Activated naive CD8-positive, alpha-beta T cell treated with anti-CD3 and anti-CD28 coated beads, Interleukin-2, amount 50 U/mL, for 16 hours (primary cell): ENCODE measurements around the gene CBX4.
"Not testable (repeated sequence)": the region's sequence is repeated elsewhere in the genome, so short reads cannot be mapped to it uniquely, and the experiment has no call there.

Source experiments
- DNase-seq: peaks from one replicate; pipeline ENCODE4 v3.0.0-alpha.2; 2020; ENCODE audit warnings: low read depth, low spot score

CBX4 gene

DNA sequence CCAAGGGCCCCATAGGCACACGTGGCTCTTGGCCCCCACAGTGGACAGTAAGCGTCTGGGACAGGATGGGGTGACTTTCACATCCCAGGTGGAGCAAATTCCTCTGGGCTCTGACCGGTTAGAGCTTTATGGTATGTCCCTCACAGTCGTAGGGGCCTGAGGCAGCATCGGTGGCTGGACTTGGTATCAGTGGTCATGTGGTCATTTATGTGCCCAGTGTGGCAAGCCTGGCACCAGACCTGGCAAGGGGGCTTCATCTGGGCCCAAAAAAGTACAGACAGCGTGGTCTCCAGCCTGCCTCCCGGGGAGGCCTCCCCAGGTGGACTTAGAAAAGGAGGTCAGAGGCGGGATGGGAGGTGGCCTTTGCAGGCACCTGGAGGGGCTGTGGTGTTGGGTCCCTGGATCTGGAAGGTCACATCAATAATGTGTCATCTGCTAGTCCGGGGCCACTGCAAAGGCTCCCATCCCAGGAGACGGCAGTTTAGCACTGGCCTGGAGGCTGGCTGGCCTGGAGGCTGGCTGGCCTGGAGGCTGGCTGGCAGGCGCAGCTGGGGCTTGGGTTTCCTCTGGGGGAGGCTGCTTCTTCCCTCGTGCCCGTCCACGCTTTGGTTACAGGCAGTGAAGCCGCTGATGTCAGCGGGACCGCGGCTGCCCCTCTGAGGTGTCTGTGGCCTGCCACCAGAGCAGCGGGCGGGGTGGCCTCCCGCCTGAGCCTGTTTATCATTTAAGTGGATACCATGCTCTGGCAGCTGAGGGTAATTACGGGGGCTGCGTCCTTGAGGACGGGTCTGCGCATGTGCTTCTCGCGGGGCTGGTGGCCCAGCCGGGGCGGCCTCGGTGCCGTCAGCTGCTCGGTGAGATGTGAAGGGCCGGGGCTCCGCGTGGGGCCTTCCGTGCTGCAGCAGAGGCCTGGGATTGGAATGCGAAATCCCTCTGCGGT lies 20.7 kb upstream of the CBX4 start:
- DNase-seq, result no peak

DNA sequence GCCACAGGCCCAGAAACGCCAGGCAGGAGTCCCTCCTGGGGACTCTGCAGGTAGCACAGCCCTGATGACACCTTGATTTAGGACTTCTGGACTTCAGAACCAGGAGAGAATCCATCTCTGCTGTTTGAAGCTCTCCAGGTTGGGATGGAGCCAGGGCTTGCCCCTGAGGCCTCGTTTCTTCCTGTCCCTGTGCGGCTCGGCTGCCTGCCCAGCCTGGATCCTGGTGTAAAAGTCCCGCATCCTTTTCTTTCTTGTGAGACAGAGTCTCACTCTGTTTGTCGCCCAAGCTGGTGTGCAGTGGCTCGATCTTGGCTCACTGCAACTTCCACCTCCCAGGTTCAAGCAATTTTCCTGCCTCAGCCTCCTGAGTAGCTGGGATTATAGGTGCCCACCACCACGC lies 17.9 kb upstream of the CBX4 start:
- no peak for DNase-seq

- DNase-seq, result no peak
Observed at GRCh38 chr17:79855331-79856124, 16.3 kb upstream of the CBX4 start.

- no peak for DNase-seq
Observed at GRCh38 chr17:79854080-79855060, 15.1 kb upstream of the CBX4 start.

GRCh38 chr17:79853168-79853567 lies 13.9 kb upstream of the CBX4 start:
- not testable (repeated sequence) for DNase-seq

DNA sequence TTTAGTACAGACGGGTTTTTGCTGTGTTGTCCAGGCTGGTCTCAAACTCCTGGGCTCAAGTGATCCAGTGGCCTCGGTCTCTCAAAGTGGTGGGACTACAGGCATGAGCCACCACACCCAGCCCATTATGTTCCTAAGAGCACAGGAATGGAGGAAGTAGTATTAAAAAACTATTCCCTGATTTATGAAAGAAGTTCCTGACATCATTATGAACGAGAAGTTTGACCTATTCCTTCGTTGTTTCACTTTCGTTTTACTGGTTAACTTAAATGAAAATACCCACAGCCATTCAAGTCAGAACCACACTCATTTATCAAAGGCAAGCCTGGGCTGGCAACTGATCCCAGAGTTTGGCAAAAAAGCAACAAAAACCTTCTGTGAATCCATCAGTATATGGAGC lies 13.5 kb upstream of the CBX4 start:
- DNase-seq, result no peak

GRCh38 chr17:79851461-79851817 lies 12.2 kb upstream of the CBX4 start:
- no peak for DNase-seq

- DNase-seq, result no peak
Observed at GRCh38 chr17:79850571-79851460, 11.6 kb upstream of the CBX4 start.

- DNase-seq, result no peak
Observed at GRCh38 chr17:79849953-79850352, 10.7 kb upstream of the CBX4 start.

GRCh38 chr17:79848370-79848766 lies 9.1 kb upstream of the CBX4 start:
- DNase-seq, result no peak

GRCh38 chr17:79847698-79848369 lies 8.6 kb upstream of the CBX4 start:
- no peak for DNase-seq

DNA sequence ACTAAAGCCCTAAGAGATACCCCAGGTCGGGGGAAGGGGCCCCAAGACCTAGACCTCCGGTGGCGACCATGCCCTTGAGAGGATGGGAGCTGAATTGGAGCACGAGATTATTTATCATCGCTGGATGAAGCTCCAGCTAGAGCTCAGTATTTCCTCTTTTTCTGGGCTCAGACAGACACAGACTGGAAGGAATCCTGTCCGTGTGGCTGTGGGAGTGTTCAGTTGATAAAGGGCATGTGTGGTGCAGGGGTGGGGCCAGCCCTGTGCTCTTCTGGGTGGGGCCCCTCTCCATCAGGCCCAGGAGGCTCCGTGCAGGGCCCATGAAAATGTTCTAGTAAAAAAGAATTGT lies 6.3 kb upstream of the CBX4 start:
- no peak for DNase-seq

DNA sequence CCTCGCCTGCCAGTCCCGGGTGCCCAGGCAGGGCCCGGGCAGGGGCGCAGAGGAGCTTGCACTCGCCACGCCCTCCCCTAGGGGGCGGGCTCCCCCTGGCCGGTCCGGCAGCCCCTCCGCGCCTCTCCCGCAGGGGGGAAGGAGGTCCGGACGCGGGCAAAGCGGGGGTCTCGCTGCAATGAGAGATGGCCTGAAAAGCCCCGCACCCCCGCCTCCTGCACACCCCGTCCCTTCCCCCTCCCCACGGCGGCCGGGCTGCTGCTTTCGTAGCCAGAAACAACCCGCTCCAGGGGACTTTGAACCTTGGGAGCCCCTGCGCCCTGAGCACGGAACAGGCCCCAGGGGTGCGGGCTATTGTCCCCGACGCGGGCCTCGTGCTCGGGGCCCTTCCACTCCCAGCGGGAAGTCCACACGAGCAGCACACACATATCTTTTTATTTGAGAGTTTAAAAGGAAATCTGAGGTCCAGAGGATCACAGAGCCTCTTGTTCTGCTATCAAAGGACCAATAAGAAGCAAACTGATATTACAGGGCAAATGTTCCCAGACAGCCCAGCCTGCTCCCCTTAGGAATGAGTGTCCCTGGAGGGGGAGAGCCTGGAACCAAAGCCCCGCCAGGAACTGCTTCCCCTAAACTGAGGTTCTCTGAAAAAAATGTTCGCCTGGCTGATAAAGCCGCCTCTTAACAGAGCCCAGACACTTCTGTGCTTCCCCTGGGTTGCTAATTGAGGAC lies 5.8 kb upstream of the CBX4 start:
- no peak for DNase-seq

DNA sequence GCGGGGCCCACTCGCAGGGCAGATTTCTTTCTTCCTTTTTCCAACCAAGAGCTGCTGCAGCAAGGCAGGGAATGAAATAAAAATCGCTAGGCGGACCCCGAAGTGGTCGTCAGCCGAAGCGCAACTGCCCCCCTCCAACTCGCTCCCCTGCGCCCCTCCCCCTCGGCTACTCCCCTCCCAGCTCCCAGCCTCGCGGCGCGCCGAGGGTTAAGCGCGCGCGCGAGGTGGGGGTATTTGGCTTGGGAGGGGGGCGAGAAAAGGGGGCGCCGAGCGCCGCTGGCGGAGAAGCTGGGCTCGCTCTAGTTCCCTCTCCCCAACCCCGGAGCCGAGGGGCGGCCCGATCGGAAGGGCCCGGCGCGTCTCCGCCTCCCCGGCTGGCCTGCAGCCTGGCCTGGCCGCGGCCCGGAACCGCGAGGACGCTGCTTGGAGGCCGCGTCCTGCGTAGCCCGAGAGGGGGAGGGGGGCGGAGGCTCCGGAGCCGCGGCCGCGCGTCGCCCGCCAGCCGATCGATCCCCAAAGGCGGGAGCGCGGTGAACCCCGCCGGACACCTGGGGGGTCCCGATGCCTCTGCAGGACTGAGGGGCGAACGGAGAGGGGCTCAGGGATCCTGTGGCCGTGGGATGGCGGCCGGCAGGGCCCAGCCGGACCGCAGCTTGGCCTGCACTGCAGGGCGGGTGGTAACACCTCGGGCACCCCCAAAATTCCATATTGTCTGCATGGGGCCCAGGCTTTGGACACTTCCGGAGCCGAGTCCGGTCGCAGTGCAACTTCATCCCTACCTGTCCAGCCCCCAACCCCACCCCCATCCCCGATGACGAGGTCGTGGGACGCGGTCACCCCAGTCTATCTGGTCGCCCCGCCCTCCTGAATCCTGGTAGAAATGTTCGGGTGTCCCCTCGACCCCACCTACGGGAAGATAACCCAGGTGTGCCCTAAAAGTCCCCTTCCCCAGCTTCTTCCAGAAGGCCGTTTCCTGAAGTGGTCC lies 4.9 kb upstream of the CBX4 start:
- DNase-seq, result no peak

DNA sequence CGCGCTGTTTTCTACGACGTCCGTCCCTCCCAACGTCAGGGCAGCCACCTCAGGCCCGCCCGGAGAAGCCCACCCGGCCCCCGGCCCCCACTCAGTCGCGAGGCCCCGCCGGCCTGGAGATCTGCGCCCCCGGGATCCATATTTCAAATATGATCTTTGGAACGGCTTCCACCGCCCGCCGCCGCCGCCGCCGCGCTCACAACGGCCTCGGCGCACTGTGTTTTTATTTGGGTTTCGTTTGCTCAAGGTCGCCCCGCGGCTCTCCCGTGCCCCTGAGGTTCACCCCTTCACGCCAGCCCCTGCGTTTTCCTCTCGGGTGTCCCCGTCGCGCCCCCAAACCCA lies 4.2 kb upstream of the CBX4 start:
- DNase-seq, result no peak

DNA sequence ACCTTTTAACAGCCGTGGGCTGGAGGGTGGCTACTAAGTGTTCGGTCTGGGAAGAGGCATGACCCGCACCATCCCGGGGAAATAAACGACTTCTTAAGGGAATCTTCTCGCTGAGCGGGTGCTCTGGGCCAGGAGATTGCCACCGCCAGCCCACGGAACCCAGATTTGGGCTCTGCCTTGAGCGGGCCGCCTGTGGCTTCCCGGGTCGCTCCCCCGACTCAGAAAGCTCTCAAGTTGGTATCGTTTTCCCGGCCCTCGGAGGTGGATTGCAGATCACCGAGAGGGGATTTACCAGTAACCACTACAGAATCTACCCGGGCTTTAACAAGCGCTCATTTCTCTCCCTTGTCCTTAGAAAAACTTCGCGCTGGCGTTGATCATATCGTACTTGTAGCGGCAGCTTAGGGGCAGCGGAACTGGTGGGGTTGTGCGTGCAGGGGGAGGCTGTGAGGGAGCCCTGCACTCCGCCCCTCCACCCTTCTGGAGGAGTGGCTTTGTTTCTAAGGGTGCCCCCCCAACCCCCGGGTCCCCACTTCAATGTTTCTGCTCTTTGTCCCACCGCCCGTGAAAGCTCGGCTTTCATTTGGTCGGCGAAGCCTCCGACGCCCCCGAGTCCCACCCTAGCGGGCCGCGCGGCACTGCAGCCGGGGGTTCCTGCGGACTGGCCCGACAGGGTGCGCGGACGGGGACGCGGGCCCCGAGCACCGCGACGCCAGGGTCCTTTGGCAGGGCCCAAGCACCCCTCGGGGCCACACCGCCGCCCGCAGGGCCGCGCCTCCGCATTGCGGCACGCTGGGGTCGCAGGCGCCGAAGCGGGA lies 3.6 kb upstream of the CBX4 start:
- DNase-seq, result no peak

- DNase-seq, result no peak
Observed at GRCh38 chr17:79842136-79842655, 3.0 kb upstream of the CBX4 start.
